ENCODE data around the gene NEURL1B. TPM values are rescaled to one million over a fixed set of nuclear protein-coding genes. Genes with fewer than 3 reads are reported as not detected.

The NEURL1B gene
- polyA plus RNA-seq, 1 donor from 2014 or later, result 12.7 TPM

DNA sequence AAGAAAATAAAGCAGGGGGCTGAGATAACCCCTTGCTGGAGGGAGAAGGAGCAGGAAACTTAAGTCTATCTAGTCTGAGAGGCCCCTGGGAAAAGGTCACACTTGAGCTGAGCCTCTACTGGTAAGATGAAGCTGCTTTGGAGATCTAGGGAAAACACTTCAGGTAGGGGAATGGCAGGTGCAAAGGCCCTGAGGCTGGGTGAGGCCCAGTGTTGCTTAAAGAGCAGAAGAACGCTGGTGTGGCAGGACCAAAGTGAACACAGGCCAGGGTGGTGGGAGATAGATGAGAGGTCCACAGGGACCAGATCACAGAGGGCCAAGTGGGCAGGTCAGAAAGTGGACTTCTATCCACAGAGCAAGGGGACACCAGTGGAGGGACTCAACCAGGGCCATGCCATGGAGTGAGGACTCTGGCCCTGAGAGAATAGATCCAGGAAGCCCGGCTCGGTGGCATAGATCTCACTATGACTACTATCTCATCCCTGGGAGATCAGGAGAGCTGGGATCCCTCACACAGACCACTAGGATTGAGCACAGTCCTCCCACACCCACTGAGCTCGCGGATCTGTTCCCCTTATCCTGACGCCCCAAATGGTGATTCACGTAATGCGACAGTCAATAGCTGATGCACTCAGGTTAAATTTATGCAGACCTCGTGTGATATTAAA, 17.6 kb upstream of the NEURL1B start:
- TF ChIP-seq TAF1 (IDR thresholded peaks at IDR 0.05; ENCODE audit: low read depth), result no peak
- TF ChIP-seq POLR2AphosphoS5 (IDR thresholded peaks at IDR 0.05), result no peak
- no peak for TF ChIP-seq EP300 (conservative IDR thresholded peaks at IDR 0.05; ENCODE audit: poor library complexity, severe bottlenecking)
- no peak for TF ChIP-seq SMC3 (conservative IDR thresholded peaks at IDR 0.05; ENCODE audit: poor library complexity)
- TF ChIP-seq RAD21 (conservative IDR thresholded peaks at IDR 0.05), result no peak
- TF ChIP-seq, protein P1, sequence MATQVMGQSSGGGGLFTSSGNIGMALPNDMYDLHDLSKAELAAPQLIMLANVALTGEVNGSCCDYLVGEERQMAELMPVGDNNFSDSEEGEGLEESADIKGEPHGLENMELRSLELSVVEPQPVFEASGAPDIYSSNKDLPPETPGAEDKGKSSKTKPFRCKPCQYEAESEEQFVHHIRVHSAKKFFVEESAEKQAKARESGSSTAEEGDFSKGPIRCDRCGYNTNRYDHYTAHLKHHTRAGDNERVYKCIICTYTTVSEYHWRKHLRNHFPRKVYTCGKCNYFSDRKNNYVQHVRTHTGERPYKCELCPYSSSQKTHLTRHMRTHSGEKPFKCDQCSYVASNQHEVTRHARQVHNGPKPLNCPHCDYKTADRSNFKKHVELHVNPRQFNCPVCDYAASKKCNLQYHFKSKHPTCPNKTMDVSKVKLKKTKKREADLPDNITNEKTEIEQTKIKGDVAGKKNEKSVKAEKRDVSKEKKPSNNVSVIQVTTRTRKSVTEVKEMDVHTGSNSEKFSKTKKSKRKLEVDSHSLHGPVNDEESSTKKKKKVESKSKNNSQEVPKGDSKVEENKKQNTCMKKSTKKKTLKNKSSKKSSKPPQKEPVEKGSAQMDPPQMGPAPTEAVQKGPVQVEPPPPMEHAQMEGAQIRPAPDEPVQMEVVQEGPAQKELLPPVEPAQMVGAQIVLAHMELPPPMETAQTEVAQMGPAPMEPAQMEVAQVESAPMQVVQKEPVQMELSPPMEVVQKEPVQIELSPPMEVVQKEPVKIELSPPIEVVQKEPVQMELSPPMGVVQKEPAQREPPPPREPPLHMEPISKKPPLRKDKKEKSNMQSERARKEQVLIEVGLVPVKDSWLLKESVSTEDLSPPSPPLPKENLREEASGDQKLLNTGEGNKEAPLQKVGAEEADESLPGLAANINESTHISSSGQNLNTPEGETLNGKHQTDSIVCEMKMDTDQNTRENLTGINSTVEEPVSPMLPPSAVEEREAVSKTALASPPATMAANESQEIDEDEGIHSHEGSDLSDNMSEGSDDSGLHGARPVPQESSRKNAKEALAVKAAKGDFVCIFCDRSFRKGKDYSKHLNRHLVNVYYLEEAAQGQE (IDR thresholded peaks at IDR 0.05; ENCODE audit: borderline replicate concordance), result no peak
- TF ChIP-seq, protein P2, sequence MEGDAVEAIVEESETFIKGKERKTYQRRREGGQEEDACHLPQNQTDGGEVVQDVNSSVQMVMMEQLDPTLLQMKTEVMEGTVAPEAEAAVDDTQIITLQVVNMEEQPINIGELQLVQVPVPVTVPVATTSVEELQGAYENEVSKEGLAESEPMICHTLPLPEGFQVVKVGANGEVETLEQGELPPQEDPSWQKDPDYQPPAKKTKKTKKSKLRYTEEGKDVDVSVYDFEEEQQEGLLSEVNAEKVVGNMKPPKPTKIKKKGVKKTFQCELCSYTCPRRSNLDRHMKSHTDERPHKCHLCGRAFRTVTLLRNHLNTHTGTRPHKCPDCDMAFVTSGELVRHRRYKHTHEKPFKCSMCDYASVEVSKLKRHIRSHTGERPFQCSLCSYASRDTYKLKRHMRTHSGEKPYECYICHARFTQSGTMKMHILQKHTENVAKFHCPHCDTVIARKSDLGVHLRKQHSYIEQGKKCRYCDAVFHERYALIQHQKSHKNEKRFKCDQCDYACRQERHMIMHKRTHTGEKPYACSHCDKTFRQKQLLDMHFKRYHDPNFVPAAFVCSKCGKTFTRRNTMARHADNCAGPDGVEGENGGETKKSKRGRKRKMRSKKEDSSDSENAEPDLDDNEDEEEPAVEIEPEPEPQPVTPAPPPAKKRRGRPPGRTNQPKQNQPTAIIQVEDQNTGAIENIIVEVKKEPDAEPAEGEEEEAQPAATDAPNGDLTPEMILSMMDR (IDR thresholded peaks at IDR 0.05; ENCODE audit: poor library complexity, severe bottlenecking), result no peak
- no peak for TF ChIP-seq MXI1 (conservative IDR thresholded peaks at IDR 0.05; ENCODE audit: poor library complexity, severe bottlenecking)
- TF ChIP-seq EZH2 (IDR thresholded peaks at IDR 0.05; ENCODE audit: borderline replicate concordance, insufficient read depth, low read length, poor library complexity, severe bottlenecking), result no peak
- Histone ChIP-seq H3K9ac (ENCODE audit: low read length) (no peak overlapping the region), H3K27ac (ENCODE audit: low read length) (no peak overlapping the region), H3K36me3 (ENCODE audit: insufficient read depth, low read length) (no peaks in the 10 kb centered on the region), H3F3A (ENCODE audit: insufficient read depth, low read length, poor library complexity, severe bottlenecking) (no peaks in the 10 kb centered on the region), H3K4me3 (ENCODE audit: low read length) (no peak overlapping the region), H3K9me2 (ENCODE audit: insufficient read depth, low read length) (no peaks in the 10 kb centered on the region), H3K79me2 (replicated peaks; ENCODE audit: insufficient read depth, low read length) (no peaks in the 10 kb centered on the region), H3K27me3 (ENCODE audit: insufficient read depth, low read depth, low read length) (no peaks in the 10 kb centered on the region), H3K4me2 (ENCODE audit: low read length) (no peak overlapping the region), H4K20me1 (ENCODE audit: insufficient read depth) (no peaks in the 10 kb centered on the region), H3K9me3 (ENCODE audit: low read length) (no peaks in the 10 kb centered on the region), H2AFZ (ENCODE audit: low read depth, low read length) (no peak overlapping the region)

DNA sequence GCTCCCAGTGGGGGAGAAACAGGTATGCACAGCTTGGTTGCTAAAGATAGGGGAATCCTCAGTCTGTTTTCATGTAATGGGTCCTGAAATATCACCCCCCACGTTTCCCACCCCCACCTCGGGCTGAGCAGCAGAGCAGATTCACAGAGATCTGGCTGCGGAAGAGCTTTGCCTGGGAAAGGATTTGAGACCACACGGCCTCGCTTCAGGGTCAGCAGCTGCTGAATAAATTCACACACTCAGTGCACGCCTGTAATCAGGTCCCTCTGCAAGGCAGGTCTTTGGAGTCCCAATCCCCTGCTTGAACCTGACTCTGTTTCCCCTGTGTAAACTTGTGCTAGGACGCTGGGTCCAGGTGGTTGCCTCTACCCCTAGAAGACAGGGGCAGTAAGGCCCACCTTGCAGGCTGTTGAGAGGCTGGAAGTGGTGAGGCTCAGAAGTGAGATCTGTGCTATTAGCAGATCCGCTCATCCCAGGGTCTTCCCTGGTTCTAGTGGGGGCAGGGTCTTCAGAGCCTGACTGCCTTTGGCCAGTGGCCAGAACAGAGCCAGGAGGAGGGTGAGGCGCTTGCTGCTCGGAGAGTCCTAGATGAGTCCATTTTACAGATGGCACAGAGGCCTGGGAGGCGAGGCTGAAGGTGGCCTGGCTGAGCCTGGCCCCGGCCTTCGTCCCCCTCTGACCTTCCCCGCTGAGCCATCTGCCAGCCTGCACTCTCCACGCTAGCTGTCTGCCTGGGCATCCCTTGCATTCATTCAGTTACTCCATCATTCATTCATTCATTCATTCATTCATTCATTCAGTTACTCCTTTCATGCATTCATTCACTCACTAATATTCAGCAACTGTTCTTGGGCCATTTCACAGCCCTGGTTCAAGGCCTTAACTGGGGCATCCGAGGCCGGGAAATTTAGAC, 16.7 kb upstream of the NEURL1B start:
- no peak overlapping the region for H3K9ac ChIP-seq (ENCODE audit: low read length)
- H3F3A ChIP-seq (ENCODE audit: insufficient read depth, low read length, poor library complexity, severe bottlenecking), result no peaks in the 10 kb centered on the region
- H4K20me1 ChIP-seq (ENCODE audit: insufficient read depth), result no peaks in the 10 kb centered on the region
- no peaks in the 10 kb centered on the region for H3K9me2 ChIP-seq (ENCODE audit: insufficient read depth, low read length)
- no peaks in the 10 kb centered on the region for H3K9me3 ChIP-seq (ENCODE audit: low read length)
- no peak overlapping the region for H3K4me2 ChIP-seq (ENCODE audit: low read length)
- H3K27me3 ChIP-seq (ENCODE audit: insufficient read depth, low read depth, low read length), result no peaks in the 10 kb centered on the region
- H2AFZ ChIP-seq (ENCODE audit: low read depth, low read length), result no peak overlapping the region
- H3K79me2 ChIP-seq (replicated peaks; ENCODE audit: insufficient read depth, low read length), result no peaks in the 10 kb centered on the region
- no peaks in the 10 kb centered on the region for H3K36me3 ChIP-seq (ENCODE audit: insufficient read depth, low read length)
- TF ChIP-seq MXI1 (conservative IDR thresholded peaks at IDR 0.05; ENCODE audit: poor library complexity, severe bottlenecking) (no peak), TAF1 (IDR thresholded peaks at IDR 0.05; ENCODE audit: low read depth) (no peak), EP300 (conservative IDR thresholded peaks at IDR 0.05; ENCODE audit: poor library complexity, severe bottlenecking) (no peak), SMC3 (conservative IDR thresholded peaks at IDR 0.05; ENCODE audit: poor library complexity) (no peak), EZH2 (IDR thresholded peaks at IDR 0.05; ENCODE audit: borderline replicate concordance, insufficient read depth, low read length, poor library complexity, severe bottlenecking) (no peak), POLR2AphosphoS5 (IDR thresholded peaks at IDR 0.05) (no peak), RAD21 (conservative IDR thresholded peaks at IDR 0.05) (no peak)
- TF ChIP-seq, protein P1 (IDR thresholded peaks at IDR 0.05; ENCODE audit: borderline replicate concordance), result no peak
- TF ChIP-seq, protein P2 (IDR thresholded peaks at IDR 0.05; ENCODE audit: poor library complexity, severe bottlenecking), result no peak
- no peak overlapping the region for H3K4me3 ChIP-seq (ENCODE audit: low read length)
- no peak overlapping the region for H3K27ac ChIP-seq (ENCODE audit: low read length)
